Heart right ventricle (tissue), 16 donors: Measurements from ENCODE around the gene PALD1. TPM values are rescaled to one million over a fixed set of nuclear protein-coding genes. Genes with fewer than 3 reads are reported as not detected.

Source experiments
- ATAC-seq, 8 donors: fragments of 200-7000 bp; cut with Tn5 transposase; one replicate each; pipeline ENCODE4 v1.9.1; 2020; ENCODE audit warnings: mild to moderate bottlenecking in 8 of 8, moderate library complexity in 8 of 8, moderate number of reproducible peaks in 1 of 8
- DNase-seq, 2 donors: peaks; one replicate each; pipeline ENCODE4 v3.0.0-alpha.2; 2020
- H3K27ac ChIP-seq, 10 donors: fragments of 200-600 bp; sonication (generic) in 2 of 10; one replicate each; pipeline versions ENCODE4 v1.5.0 to v1.8.0; 2020 to 2022; ENCODE audit warnings: mild to moderate bottlenecking in 3 of 10
- H3K27me3 ChIP-seq, 7 donors: fragments of 200-600 bp; one replicate each; pipeline ENCODE4 v1.8.0; 2021 to 2022; ENCODE audit warnings: mild to moderate bottlenecking in 2 of 7
- H3K36me3 ChIP-seq, 9 donors: fragments of 200-600 bp; sonication (generic) in 1 of 9; one replicate each; pipeline versions ENCODE4 v1.5.0 to v1.8.0; 2020 to 2022; ENCODE audit warnings: mild to moderate bottlenecking in 2 of 9
- H3K4me1 ChIP-seq, 9 donors: fragments of 200-600 bp; sonication (generic) in 1 of 9; one replicate each; pipeline versions ENCODE4 v1.5.0 to v1.8.0; 2020 to 2022; ENCODE audit warnings: mild to moderate bottlenecking in 4 of 9
- H3K4me3 ChIP-seq, 10 donors: fragments of 200-600 bp; sonication (generic) in 2 of 10; one replicate each; pipeline versions ENCODE4 v1.5.0 to v1.8.0; 2020 to 2022; ENCODE audit warnings: mild to moderate bottlenecking in 7 of 10, moderate library complexity in 2 of 10
- H3K9me3 ChIP-seq, 11 donors: fragments of 200-600 bp in 10 of 11; sonication (generic) in 2 of 11; one replicate each; pipeline versions ENCODE4 v1.5.0 to v1.8.0; 2013 to 2022; ENCODE audit warnings: mild to moderate bottlenecking in 2 of 11, control low read depth in 1 of 11, moderate library complexity in 1 of 11
- WGBS, 2 donors: extraction: QIAGEN DNeasy Blood & Tissue Kit; methylation state at CpG; one replicate each; pipeline ENCODE4 v1.1.7; 2013; ENCODE audit warnings: inconsistent platforms in 1 of 2; 5-methylcytosine and 5-hydroxymethylcytosine counted together
- intact Hi-C, 10 donors: fragments of 100-400 bp; cut with DNase I; formaldehyde crosslinking; loops; one replicate each; pipeline versions ENCODE4 v1.11.1 to v1.14.2; 2022
- polyA plus RNA-seq, 2 donors: library from polyadenylated mRNA; stranded (reverse); fragments of 200-250 nt; gene quantifications; one replicate each; pipeline ENCODE4 v1.2.3, GENCODE V29; 2013
- total RNA-seq, 10 donors: library from RNA; stranded (reverse); fragmentation: NEBNext Ultra II Directional in 3 of 10; extraction: Animal tissue kit (Norgen Biotek cat#: 25700) in 3 of 10; gene quantifications; one replicate each; pipeline versions ENCODE4 v1.2.1 to v1.2.4, GENCODE V29; 2021 to 2023
- TF ChIP-seq, protein P1 (sequence below), 9 donors: fragments of 200-600 bp; sonication (generic) in 2 of 9; IDR thresholded peaks; one replicate each; pipeline versions ENCODE4 v1.5.0 to v1.8.0; 2021 to 2022; ENCODE audit warnings: antibody characterized with exemption in 9 of 9, mild to moderate bottlenecking in 5 of 9, moderate library complexity in 1 of 9
- donor health status: Arrhythmogenic right ventricular cardiomyopathy.
- donor health status: ischemic (EF 13 %, LVEDD 7.1; RV severe dilation, severe dysfunction).
- donor health status: healthy with polysubstance abuse.
- donor health status: DM: no; HTN: yes; CAD: no.
- donor health status: DM: no; HTN: no; CAD: no.
- donor health status: ischemic (EF 25% LVEDD 6.9; RV normal size, moderate dysfunction).
- donor health status: ischemic (EF 25% LVEDD 5.7; RV mildly dilated, moderate dysfunction).
- donor health status: healthy.
- donor health status: DM: yes; HTN: yes; CAD: no.
- donor health status: Ischemic cardiomyopathy.
- donor health status: ischemic (EF 35%, LVEDD 5.7; RV mildly dilated, moderate dysfunction).
- donor health status: nonischemic (EF 11% LVEDD 7.7; RV severe dilation, severe dysfunction).
- donor health status: DM: yes; HTN: yes; CAD: no.
- donor health status: PGD.
- donor health status: ischemic (EF 29% LVEDD 5.4; RV normal size, mild dysfunction).
- donor health status: nonischemic (EF 23%, LVEDD 6.1; RV moderate dilation, normal function).

PALD1 gene
- total and polyA plus RNA-seq, 12 donors = 4.1 to 10.3 (median 5.9) TPM

- intact Hi-C loops = loop anchor here in 8 of 10 donors (1.0 to 10.0 kb wide), 5 partner anchors 77 to 315 kb away; no protein-coding TSS in a partner anchor
- H3K9me3 ChIP-seq = no peaks in the 10 kb centered on the region
- ATAC-seq (peak; percentile 46 to 62 (median 56)), DNase-seq (peak; percentile 32 to 48)
- no peaks in the 10 kb centered on the region for H3K27me3 ChIP-seq
- no peak overlapping the region for H3K27ac ChIP-seq
- 71 to 77% methylated on average over 17 of the region's 17 CpGs for WGBS, 2 donors
- TF ChIP-seq, protein P1, sequence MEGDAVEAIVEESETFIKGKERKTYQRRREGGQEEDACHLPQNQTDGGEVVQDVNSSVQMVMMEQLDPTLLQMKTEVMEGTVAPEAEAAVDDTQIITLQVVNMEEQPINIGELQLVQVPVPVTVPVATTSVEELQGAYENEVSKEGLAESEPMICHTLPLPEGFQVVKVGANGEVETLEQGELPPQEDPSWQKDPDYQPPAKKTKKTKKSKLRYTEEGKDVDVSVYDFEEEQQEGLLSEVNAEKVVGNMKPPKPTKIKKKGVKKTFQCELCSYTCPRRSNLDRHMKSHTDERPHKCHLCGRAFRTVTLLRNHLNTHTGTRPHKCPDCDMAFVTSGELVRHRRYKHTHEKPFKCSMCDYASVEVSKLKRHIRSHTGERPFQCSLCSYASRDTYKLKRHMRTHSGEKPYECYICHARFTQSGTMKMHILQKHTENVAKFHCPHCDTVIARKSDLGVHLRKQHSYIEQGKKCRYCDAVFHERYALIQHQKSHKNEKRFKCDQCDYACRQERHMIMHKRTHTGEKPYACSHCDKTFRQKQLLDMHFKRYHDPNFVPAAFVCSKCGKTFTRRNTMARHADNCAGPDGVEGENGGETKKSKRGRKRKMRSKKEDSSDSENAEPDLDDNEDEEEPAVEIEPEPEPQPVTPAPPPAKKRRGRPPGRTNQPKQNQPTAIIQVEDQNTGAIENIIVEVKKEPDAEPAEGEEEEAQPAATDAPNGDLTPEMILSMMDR (IDR thresholded peaks at IDR 0.05) = peak; percentile 52 to 81 (median 72)
- H3K4me1 ChIP-seq = no peaks in the 10 kb centered on the region
- H3K36me3 ChIP-seq = peaks cover 0 to 85% (median 0%) of the 10 kb centered on the region in 9 donors
- no peak overlapping the region for H3K4me3 ChIP-seq
These were observed 61.7 kb downstream of the PALD1 start for GRCh38 chr10:70540089-70540788.

DNA sequence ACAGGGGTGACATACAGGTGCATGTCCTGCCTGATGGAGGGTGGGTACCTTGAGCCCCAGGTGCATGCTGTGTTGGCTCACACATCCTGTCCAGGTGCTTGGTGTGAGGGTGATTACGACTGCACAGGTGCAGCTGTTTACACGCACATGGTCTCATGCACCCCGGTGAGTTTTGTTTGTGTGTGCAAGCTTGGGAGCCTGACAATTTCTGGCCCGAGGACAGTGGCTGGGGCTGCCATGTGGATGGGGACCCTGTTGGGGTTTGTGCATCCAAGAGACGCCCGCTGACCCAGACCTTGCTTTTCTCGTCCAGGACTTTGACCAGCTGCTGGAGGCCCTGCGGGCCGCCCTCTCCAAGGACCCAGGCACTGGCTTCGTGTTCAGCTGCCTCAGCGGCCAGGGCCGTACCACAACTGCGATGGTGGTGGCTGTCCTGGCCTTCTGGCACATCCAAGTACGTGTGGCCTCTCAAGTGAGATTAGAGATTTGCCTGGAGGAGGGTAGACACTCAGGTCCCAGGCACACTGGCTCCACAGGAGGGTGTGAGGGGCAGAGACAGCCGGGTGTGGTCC is 62.3 kb downstream of the PALD1 start:
- Histone ChIP-seq H3K27me3 (no peaks in the 10 kb centered on the region), H3K27ac (no peak overlapping the region), H3K36me3 (peaks cover 0 to 85% (median 0%) of the 10 kb centered on the region in 9 donors), H3K4me1 (no peaks in the 10 kb centered on the region), H3K9me3 (no peaks in the 10 kb centered on the region), H3K4me3 (no peak overlapping the region)
- ATAC-seq (peak in 1 of 8 donors; percentile 13), DNase-seq (no peak)
- intact Hi-C loops = loop anchor here in 8 of 10 donors (1.0 to 10.0 kb wide), 5 partner anchors 78 to 316 kb away; no protein-coding TSS in a partner anchor
- TF ChIP-seq, protein P1 (IDR thresholded peaks at IDR 0.05) = peak in 2 of 9 donors; percentile 20 to 27
- WGBS, 2 donors = 93 to 94% methylated on average over 15 of the region's 15 CpGs

GRCh38 chr10:70541736-70542564 is 63.4 kb downstream of the PALD1 start:
- Histone ChIP-seq H3K4me3 (no peak overlapping the region), H3K27me3 (no peaks in the 10 kb centered on the region), H3K36me3 (peaks cover 0 to 81% (median 0%) of the 10 kb centered on the region in 9 donors), H3K27ac (no peak overlapping the region), H3K4me1 (peaks cover 0 to 6% (median 0%) of the 10 kb centered on the region in 9 donors), H3K9me3 (no peaks in the 10 kb centered on the region)
- no peak for DNase-seq
- TF ChIP-seq, protein P1 (IDR thresholded peaks at IDR 0.05) = no peak
- intact Hi-C loops = loop anchor here in 8 of 10 donors (2.0 to 10.0 kb wide), 4 partner anchors 79 to 317 kb away; no protein-coding TSS in a partner anchor
- ATAC-seq = no peak
- 89 to 93% methylated on average over 14 of the region's 14 CpGs for WGBS, 2 donors

DNA sequence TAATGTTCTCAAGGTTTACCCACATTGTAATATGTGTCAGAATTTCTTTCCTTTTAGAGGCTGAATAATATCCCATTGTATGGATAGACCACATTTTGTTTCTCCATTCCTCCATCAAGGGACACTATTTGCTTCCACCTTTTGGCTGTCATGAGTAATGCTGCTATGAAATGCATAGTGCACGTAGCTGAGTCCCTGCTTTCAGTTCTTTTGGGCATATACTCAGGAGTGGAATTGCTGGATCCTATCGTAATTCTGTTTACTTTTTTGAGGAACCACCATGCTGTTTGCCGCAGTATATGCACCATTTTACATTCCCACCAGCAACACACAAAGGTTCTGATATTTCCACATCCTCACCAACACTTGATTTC is 64.0 kb downstream of the PALD1 start:
- 90 to 93% methylated on average over 3 of the region's 3 CpGs for WGBS, 2 donors
- H3K27me3 ChIP-seq = no peaks in the 10 kb centered on the region
- no peaks in the 10 kb centered on the region for H3K9me3 ChIP-seq
- H3K27ac ChIP-seq = no peak overlapping the region
- no peak overlapping the region for H3K4me3 ChIP-seq
- ATAC-seq = no peak
- TF ChIP-seq, protein P1 (IDR thresholded peaks at IDR 0.05) = peak in 4 of 9 donors; percentile 19 to 36 (median 24)
- peaks cover 0 to 6% (median 0%) of the 10 kb centered on the region in 9 donors for H3K4me1 ChIP-seq
- no peak for DNase-seq
- peaks cover 0 to 81% (median 0%) of the 10 kb centered on the region in 9 donors for H3K36me3 ChIP-seq
- intact Hi-C loops = loop anchor here in 4 of 10 donors (2.0 to 10.0 kb wide), 3 partner anchors 80 to 318 kb away; no protein-coding TSS in a partner anchor
